BLaER1 (cell line): ENCODE results near the gene ARHGEF25.
"Not testable (repeated sequence)": the region's sequence is repeated elsewhere in the genome, so short reads cannot be mapped to it uniquely, and the experiment has no call there.

Experiments
- H3K27ac ChIP-seq: shearing (Covaris generic); formaldehyde crosslinking; 2 replicates; pipeline ENCODE4 v1.8.1; 2022
- H3K27me3 ChIP-seq: shearing (Covaris generic); formaldehyde crosslinking; 2 replicates; pipeline ENCODE4 v1.8.1; 2022
- H3K36me3 ChIP-seq: shearing (Covaris generic); formaldehyde crosslinking; 2 replicates; pipeline ENCODE4 v1.8.1; 2022
- H3K4me1 ChIP-seq: shearing (Covaris generic); formaldehyde crosslinking; 2 replicates; pipeline ENCODE4 v1.8.1; 2022
- H3K4me2 ChIP-seq: shearing (Covaris generic); formaldehyde crosslinking; 2 replicates; pipeline ENCODE4 v1.8.1; 2022
- H3K4me3 ChIP-seq: shearing (Covaris generic); formaldehyde crosslinking; 2 replicates; pipeline ENCODE4 v1.8.1; 2022
- H3K9ac ChIP-seq: shearing (Covaris generic); formaldehyde crosslinking; 2 replicates; pipeline ENCODE4 v1.8.1; 2022
- H3K9me3 ChIP-seq: shearing (Covaris generic); formaldehyde crosslinking; 2 replicates; pipeline ENCODE4 v1.8.1; 2022
- H4K20me1 ChIP-seq: shearing (Covaris generic); formaldehyde crosslinking; 2 replicates; pipeline ENCODE4 v1.8.1; 2022
- Cebpa-rat ChIP-seq: shearing (Covaris generic); IDR thresholded peaks from 2 replicates; pipeline ENCODE4 v1.8.1; 2022

Gene ARHGEF25

GRCh38 chr12:57654042-57654441, 42.8 kb downstream of the ARHGEF25 start:
- no peak overlapping the region for H3K4me3 ChIP-seq
- no peaks in the 10 kb centered on the region for H3K36me3 ChIP-seq
- no peak overlapping the region for H3K4me2 ChIP-seq
- H3K9me3 ChIP-seq = peaks cover 50% of the 10 kb centered on the region
- H3K9ac ChIP-seq = no peak overlapping the region
- no peak overlapping the region for H3K27ac ChIP-seq
- TF ChIP-seq Cebpa-rat = no peak
- H4K20me1 ChIP-seq = no peaks in the 10 kb centered on the region
- no peaks in the 10 kb centered on the region for H3K4me1 ChIP-seq
- H3K27me3 ChIP-seq = no peaks in the 10 kb centered on the region

DNA sequence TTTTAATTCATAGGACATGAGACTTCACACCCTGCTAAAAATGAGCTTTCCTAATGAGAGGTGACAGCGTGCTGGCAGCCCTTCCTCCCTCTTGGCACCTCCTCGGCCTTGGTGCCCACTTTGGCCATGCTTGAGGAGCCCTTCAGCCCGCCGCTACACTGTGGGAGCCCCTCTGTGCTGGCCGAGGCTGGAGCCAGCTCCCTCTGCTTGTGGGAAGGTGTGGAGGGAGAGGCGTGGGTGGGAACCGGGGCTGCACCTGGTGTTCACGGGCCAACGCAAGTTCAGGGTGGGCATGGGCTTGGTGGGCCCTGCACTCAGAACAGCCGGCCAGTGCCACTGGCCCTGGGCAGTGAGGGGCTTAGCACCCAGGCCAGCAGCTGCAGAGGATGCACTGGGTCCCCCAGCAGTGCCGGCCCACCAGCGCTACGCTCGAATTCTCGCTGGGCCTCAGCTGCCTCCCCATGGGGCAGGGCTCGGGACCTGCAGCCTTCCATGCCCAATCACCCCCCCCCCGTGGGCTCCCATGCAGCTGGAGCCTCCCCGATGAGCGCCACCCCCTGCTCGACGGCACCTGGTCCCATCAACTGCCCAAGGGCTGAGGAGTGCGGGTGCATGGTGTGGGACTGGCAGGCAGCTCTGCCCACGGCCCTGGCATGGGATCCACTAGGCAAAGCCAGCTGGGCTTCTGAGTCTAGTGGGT, 44.5 kb downstream of the ARHGEF25 start:
- H4K20me1 ChIP-seq = no peaks in the 10 kb centered on the region
- H3K4me2 ChIP-seq = no peak overlapping the region
- no peak overlapping the region for H3K9ac ChIP-seq
- H3K4me1 ChIP-seq = no peaks in the 10 kb centered on the region
- no peak overlapping the region for H3K4me3 ChIP-seq
- no peaks in the 10 kb centered on the region for H3K36me3 ChIP-seq
- no peak overlapping the region for H3K27ac ChIP-seq
- peaks cover 60% of the 10 kb centered on the region for H3K9me3 ChIP-seq
- H3K27me3 ChIP-seq = no peaks in the 10 kb centered on the region
- no peak for TF ChIP-seq Cebpa-rat

DNA sequence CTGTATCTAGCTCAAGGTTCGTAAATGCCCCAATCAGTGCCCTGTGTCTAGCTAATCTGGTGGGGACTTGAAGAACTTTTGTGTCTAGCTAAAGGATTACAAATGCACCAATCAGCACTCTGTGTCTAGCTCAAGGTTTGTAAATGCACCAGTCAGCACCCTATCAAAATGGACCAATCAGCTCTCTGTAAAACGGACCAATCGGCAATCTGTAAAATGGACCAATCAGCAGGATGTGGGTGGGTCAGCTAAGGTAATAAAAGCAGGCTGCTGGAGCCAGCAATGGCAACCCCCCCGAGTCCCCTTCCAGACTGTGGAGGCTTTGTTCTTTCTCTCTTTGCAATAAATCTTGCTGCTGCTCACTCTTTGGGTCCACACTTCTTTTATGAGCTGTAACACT, 45.2 kb downstream of the ARHGEF25 start:
- peaks cover 66% of the 10 kb centered on the region for H3K9me3 ChIP-seq
- H4K20me1 ChIP-seq, H3K27ac ChIP-seq, H3K9ac ChIP-seq, H3K4me1 ChIP-seq, H3K4me3 ChIP-seq, H3K4me2 ChIP-seq, H3K27me3 ChIP-seq, H3K36me3 ChIP-seq: not testable (repeated sequence)

GRCh38 chr12:57657744-57658143, 46.5 kb downstream of the ARHGEF25 start:
- peaks cover 74% of the 10 kb centered on the region for H3K9me3 ChIP-seq
- no peak for TF ChIP-seq Cebpa-rat

DNA sequence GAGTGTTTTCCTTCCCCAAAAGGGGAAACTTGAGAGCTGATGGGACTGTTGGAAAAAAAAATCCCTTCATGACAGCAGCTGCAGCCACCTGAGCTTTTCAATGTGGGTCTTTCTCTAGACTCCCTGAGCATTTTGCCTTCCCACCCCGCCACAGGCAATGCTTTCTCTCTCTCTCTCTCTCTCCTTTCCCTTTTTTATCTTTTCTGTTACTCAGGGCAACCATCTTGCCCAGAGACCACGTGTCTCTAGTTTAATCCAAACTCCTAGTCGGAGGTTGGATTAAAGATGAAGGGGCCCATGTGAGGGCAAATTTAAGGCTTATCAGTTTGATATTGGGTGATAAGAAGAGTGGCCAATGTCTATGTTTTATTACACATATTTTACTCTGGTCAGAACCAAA, 47.7 kb downstream of the ARHGEF25 start:
- Histone ChIP-seq H3K9me3 (peaks cover 74% of the 10 kb centered on the region), H3K27ac (no peak overlapping the region), H3K27me3 (no peaks in the 10 kb centered on the region), H3K4me1 (no peaks in the 10 kb centered on the region), H3K9ac (no peak overlapping the region), H3K4me3 (no peak overlapping the region), H3K4me2 (no peak overlapping the region), H4K20me1 (no peaks in the 10 kb centered on the region), H3K36me3 (no peaks in the 10 kb centered on the region)
- TF ChIP-seq Cebpa-rat = no peak

More at GRCh38 chr12:57657744-57658143, 46.5 kb downstream of the ARHGEF25 start:
- Histone ChIP-seq H4K20me1 (no peaks in the 10 kb centered on the region), H3K27ac (no peak overlapping the region), H3K4me2 (no peak overlapping the region), H3K4me3 (no peak overlapping the region), H3K36me3 (no peaks in the 10 kb centered on the region), H3K4me1 (no peaks in the 10 kb centered on the region), H3K27me3 (no peaks in the 10 kb centered on the region), H3K9ac (no peak overlapping the region)

- peaks cover 70% of the 10 kb centered on the region for H3K9me3 ChIP-seq
- no peak overlapping the region for H3K9ac ChIP-seq
- H3K27ac ChIP-seq = no peak overlapping the region
- no peak overlapping the region for H3K4me3 ChIP-seq
- TF ChIP-seq Cebpa-rat = no peak
- H3K27me3 ChIP-seq = no peaks in the 10 kb centered on the region
- H3K36me3 ChIP-seq = no peaks in the 10 kb centered on the region
- no peak overlapping the region for H3K4me2 ChIP-seq
- no peaks in the 10 kb centered on the region for H3K4me1 ChIP-seq
- H4K20me1 ChIP-seq = no peaks in the 10 kb centered on the region
Measured at GRCh38 chr12:57661376-57661775, 50.1 kb downstream of the ARHGEF25 start.

DNA sequence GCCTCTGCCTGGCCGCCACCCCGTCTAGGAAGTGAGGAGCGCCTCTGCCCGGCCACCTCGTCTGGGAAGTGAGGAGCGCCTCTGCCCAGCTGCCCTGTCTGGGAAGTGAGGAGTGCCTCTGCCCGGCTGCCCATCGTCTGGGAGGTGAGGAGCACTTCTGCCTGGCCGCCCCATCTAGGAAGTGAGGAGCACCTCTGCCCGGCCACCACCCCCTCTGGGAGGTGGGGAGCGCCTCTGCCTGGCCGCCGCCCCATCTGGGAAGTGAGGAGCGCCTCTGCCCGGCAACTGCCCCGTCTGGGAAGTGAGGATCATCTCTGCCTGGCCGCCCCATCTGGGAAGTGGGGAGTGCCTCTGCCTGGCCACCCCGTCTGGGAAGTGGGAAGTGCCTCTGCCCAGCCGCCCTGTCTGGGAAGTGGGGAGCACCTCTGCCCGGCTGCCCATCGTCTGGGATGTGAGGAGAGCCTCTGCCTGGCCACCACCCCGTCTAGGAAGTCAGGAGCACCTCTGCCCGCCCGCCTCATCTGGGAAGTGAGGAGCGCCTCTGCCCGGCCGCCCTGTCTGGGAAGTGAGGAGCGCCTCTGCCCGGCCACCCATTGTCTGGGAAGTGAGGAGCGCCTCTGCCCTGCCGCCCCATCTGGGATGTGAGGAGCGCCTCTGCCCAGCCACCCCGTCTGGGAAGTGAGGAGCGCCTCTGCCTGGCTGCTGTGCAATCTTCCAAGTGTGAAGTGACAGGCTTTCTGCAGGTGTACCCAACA, 54.0 kb downstream of the ARHGEF25 start:
- H3K9ac ChIP-seq, H3K4me3 ChIP-seq, H3K27ac ChIP-seq, H3K27me3 ChIP-seq, H3K4me1 ChIP-seq, H4K20me1 ChIP-seq, H3K4me2 ChIP-seq, H3K36me3 ChIP-seq: not testable (repeated sequence)
- H3K9me3 ChIP-seq = peaks cover 49% of the 10 kb centered on the region
